OCI-LY3 (cell line): ENCODE data around the gene UBXN2A.

Source experiments
- CTCF ChIP-seq: fragments of 200-600, 300-600 bp; sonication (generic); IDR thresholded peaks from 2 replicates; pipeline ENCODE4 v1.5.1; 2014; ENCODE audit warnings: antibody characterized with exemption, low read length, low read depth
- EZH2phosphoT487 ChIP-seq: fragments of 200-600 bp; shearing (Covaris generic); IDR thresholded peaks from 2 replicates; pipeline ENCODE4 v1.6.1; 2018; ENCODE audit warnings: antibody characterized with exemption, mixed run types, low read depth

- TF ChIP-seq CTCF, result no peak
- no peak for TF ChIP-seq EZH2phosphoT487
Measured at GRCh38 chr2:23916727-23917405, 23.4 kb upstream of the UBXN2A start.
